Panc1 (cell line): ENCODE measurements around the gene CNNM1. TPM values are rescaled to one million over a fixed set of nuclear protein-coding genes. Genes with fewer than 3 reads are reported as not detected.

Experiments
- ATAC-seq: fragments of 200-7000 bp; cut with Tn5 transposase; 2 replicates; pipeline ENCODE4 v1.9.1; 2020; ENCODE audit warnings: mild to moderate bottlenecking, moderate library complexity
- BruUV-seq: library from RNA; stranded (reverse); fragments of 400-500 nt; replicated peaks from 2 replicates; lab custom pipeline; 2021; lab: Mats Ljungman, UMichigan
- CTCF ChIA-PET: fragments of 300-600 bp; sonication (Branson Sonifier 250); formaldehyde crosslinking; loops from one replicate; lab custom pipeline; 2022; ENCODE audit warnings: antibody characterized with exemption; lab: Charles Lee
- POLR2A ChIA-PET: fragments of 300-600 bp; sonication (Branson Sonifier 250); formaldehyde crosslinking; loops from one replicate; lab custom pipeline; 2022; ENCODE audit warnings: antibody characterized with exemption; lab: Charles Lee
- DNase-seq: peaks from one replicate; pipeline ENCODE4 v3.0.0-alpha.2; 2010; ENCODE audit warnings: low read depth, low spot score
- H3K27ac ChIP-seq: 2 replicates; pipeline ENCODE4 v1.5.1; 2011; ENCODE audit warnings: mild to moderate bottlenecking, low read length, inconsistent platforms
- H3K27me3 ChIP-seq: fragments of 200-500 bp; sonication (Bioruptor generic); 2 replicates; pipeline ENCODE4 v1.6.0; 2014; ENCODE audit warnings: low read length, inconsistent platforms; ENCODE audit not compliant: control insufficient read depth, insufficient read depth
- H3K36me3 ChIP-seq: fragments of 200-500 bp; sonication (Bioruptor generic); 2 replicates; pipeline ENCODE4 v1.5.1; 2014; ENCODE audit warnings: inconsistent platforms, mild to moderate bottlenecking, low read length, moderate library complexity; ENCODE audit not compliant: control insufficient read depth, insufficient read depth
- H3K4me1 ChIP-seq: 2 replicates; pipeline ENCODE4 v1.5.1; 2011; ENCODE audit warnings: inconsistent platforms, mild to moderate bottlenecking, low read length, moderate library complexity; ENCODE audit not compliant: control insufficient read depth, insufficient read depth
- H3K4me3 ChIP-seq, 2 experiments: 2 replicates each; pipeline ENCODE4 v1.5.1; 2011 to 2012; ENCODE audit warnings: low read depth in 2 of 2, low read length in 2 of 2, mild to moderate bottlenecking in 2 of 2, inconsistent platforms in 1 of 2, moderate library complexity in 1 of 2
- H3K9me3 ChIP-seq: fragments of 200-500 bp; sonication (Bioruptor generic); 2 replicates; pipeline ENCODE4 v1.5.1; 2014; ENCODE audit warnings: low read depth, mild to moderate bottlenecking, inconsistent platforms, low read length, moderate library complexity; ENCODE audit not compliant: control insufficient read depth, insufficient read depth
- POLR2AphosphoS5 ChIP-seq: IDR thresholded peaks from 2 replicates; pipeline ENCODE4 v1.6.1; 2012; ENCODE audit warnings: mild to moderate bottlenecking, low read depth, low read length, moderate library complexity
- SIN3A ChIP-seq: IDR thresholded peaks from 2 replicates; pipeline ENCODE4 v1.6.1; 2012; ENCODE audit warnings: low read depth, mild to moderate bottlenecking, low read length, moderate library complexity, borderline replicate concordance; ENCODE audit not compliant: insufficient read depth
- TCF7L2 ChIP-seq: IDR thresholded peaks from 2 replicates; pipeline ENCODE4 v1.6.1; 2011; ENCODE audit warnings: mild to moderate bottlenecking, low read depth, low read length, inconsistent platforms
- in situ Hi-C: cut with HindIII; loops from 2 replicates; pipeline ENCODE4 v1.10.0; 2016; ENCODE audit warnings: low sequenced_read_pairs, low pct_unique_long_range_greater_than_20kb
- intact Hi-C: fragments of 100-400 bp; cut with micrococcal nuclease; formaldehyde crosslinking; loops from one replicate; pipeline ENCODE4 v1.10.0; 2022; ENCODE audit not compliant: unreplicated experiment
- total RNA-seq: library from RNA; stranded (reverse); gene quantifications from one replicate; pipeline ENCODE4 v1.2.1, GENCODE V29; 2021; ENCODE audit not compliant: unreplicated experiment
- TF ChIP-seq, protein P1 (sequence below), 2 experiments: IDR thresholded peaks; 2 replicates each; pipeline ENCODE4 v1.6.1; 2011 to 2012; ENCODE audit warnings: low read depth in 2 of 2, control low read depth in 1 of 2, low read length in 1 of 2, mild to moderate bottlenecking in 1 of 2, moderate library complexity in 1 of 2; ENCODE audit not compliant: insufficient read depth in 1 of 2
- TF ChIP-seq, protein P2 (sequence below): fragments of 450-650 bp; IDR thresholded peaks from 2 replicates; pipeline ENCODE4 v1.5.1; 2017; ENCODE audit warnings: mild to moderate bottlenecking

The CNNM1 gene
- total RNA-seq, 1 experiment from 2014 or later, result 16.6 TPM

DNA sequence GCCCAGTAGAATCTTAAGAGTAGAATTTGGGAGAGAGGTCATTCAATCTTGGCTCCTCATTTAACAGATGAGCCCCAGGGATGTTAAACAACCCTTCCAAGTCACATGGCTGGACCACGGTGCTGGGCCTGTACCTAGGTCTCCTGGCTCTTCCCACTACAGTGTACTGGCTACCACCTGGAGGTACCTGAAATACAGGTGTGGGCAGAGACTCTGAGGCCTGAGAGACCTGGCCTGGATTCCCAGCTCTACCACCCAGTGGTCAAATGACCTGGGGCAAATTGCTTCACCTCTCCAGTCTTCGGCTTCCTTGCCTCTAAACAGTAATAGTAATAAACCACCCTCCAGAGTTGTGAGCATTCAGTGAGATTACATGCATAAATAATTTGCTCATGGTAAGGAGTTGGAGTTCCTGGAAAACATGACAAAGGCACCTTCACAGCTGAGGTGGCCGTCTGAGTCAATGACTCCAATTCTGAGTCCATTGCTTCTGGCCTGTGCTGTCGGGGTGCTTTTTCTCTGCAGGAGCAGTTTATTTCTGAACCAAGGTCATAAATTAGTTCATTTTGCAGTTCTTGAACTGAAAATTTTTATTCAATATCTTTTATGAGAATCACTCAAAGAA, 98.5 kb downstream of the CNNM1 start:
- Histone ChIP-seq H3K4me1 (peaks cover 8% of the 10 kb centered on the region), H3K36me3 (peaks cover 18% of the 10 kb centered on the region; the same call in 1 of the 2 replicates), H3K4me3 (no peak overlapping the region), H3K27ac (no peak overlapping the region), H3K9me3 (no peaks in the 10 kb centered on the region), H3K27me3 (no peaks in the 10 kb centered on the region)
- in situ Hi-C loops (no loop called here), intact Hi-C loops (no loop called here)
- ATAC-seq (no peak), DNase-seq (no peak)
- no peak for TF ChIP-seq TCF7L2
- CTCF ChIA-PET, result no interaction called here
- POLR2A ChIA-PET, result interaction anchor here (0.7 kb wide), 1 partner anchor 16 kb away, joined by 4 read pairs; no protein-coding TSS in a partner anchor
- BruUV-seq, result no TSS peak

DNA sequence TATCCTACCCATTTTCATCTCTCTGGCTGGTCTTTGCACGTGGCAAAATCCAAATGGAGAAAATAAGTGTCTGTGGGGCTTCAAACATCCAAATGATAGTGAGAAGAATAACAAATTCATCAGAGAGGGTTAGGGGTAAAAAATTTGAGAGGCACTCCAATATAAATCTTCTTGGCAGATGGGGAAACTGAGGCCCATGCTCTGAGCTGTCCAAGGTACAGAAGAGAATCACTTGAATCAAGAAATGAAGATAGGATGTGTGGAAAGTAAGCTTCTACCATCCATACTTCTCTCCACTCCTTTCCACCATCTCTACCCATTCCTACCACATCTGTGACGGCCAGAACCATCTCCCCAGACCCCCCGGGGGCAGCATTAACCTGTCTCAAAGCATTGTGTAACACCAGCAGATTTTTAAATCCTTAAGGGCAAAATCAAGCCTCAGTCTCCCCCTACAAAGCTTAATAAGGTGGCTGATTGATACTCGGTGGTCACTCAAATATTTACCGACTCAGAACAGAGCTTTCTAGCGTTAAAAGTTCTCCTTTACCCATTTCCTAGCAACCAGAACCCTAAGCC, 100.5 kb downstream of the CNNM1 start:
- intact Hi-C loops, result loop anchor here (10.0 kb wide), 1 partner anchor 285 kb away; no protein-coding TSS in a partner anchor
- BruUV-seq, result TSS peak; percentile 74

DNA sequence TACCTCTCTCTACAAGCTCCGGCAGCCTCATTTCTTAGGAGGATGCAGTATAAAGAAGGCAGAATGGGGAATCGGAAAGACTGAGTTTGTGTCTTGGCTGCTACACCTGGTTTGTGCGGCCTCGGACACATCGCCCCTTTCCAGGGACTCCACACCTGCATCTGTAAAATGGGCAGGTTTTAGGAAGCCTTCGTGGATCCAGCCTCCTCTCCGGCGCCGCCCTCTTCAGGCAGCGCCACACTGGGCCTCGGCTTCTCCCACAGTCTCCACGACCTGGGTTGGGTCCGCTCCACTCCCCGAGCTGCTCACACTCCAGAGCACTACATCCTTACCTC, 100.9 kb downstream of the CNNM1 start:
- BruUV-seq, result no TSS peak

More for the DNA sequence above, 100.5 kb downstream of the CNNM1 start:
- peak overlapping the region; percentile 86 for H3K27ac ChIP-seq
- H3K9me3 ChIP-seq, result no peaks in the 10 kb centered on the region
- TF ChIP-seq, protein P1, sequence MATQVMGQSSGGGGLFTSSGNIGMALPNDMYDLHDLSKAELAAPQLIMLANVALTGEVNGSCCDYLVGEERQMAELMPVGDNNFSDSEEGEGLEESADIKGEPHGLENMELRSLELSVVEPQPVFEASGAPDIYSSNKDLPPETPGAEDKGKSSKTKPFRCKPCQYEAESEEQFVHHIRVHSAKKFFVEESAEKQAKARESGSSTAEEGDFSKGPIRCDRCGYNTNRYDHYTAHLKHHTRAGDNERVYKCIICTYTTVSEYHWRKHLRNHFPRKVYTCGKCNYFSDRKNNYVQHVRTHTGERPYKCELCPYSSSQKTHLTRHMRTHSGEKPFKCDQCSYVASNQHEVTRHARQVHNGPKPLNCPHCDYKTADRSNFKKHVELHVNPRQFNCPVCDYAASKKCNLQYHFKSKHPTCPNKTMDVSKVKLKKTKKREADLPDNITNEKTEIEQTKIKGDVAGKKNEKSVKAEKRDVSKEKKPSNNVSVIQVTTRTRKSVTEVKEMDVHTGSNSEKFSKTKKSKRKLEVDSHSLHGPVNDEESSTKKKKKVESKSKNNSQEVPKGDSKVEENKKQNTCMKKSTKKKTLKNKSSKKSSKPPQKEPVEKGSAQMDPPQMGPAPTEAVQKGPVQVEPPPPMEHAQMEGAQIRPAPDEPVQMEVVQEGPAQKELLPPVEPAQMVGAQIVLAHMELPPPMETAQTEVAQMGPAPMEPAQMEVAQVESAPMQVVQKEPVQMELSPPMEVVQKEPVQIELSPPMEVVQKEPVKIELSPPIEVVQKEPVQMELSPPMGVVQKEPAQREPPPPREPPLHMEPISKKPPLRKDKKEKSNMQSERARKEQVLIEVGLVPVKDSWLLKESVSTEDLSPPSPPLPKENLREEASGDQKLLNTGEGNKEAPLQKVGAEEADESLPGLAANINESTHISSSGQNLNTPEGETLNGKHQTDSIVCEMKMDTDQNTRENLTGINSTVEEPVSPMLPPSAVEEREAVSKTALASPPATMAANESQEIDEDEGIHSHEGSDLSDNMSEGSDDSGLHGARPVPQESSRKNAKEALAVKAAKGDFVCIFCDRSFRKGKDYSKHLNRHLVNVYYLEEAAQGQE (IDR thresholded peaks at IDR 0.05; ENCODE audit: insufficient read depth in 1 of 2, low read depth in 2 of 2, low read length in 1 of 2), result peak in 1 of 2 experiments; percentile 62; a peak in 2 of 4 replicates
- TF ChIP-seq SIN3A, result no peak
- no peaks in the 10 kb centered on the region for H3K27me3 ChIP-seq
- H3K36me3 ChIP-seq, result peaks cover 13% of the 10 kb centered on the region; the same call in 1 of the 2 replicates
- ATAC-seq (no peak), DNase-seq (no peak)
- CTCF ChIA-PET, result interaction anchor here (0.6 kb wide), 1 partner anchor 30 kb away, joined by 5 read pairs; no protein-coding TSS in a partner anchor
- POLR2A ChIA-PET, result interaction anchor here (0.7 kb wide), 1 partner anchor 1099 kb away, joined by 3 read pairs; no protein-coding TSS in a partner anchor
- peaks cover 13% of the 10 kb centered on the region for H3K4me1 ChIP-seq
- in situ Hi-C loops, result no loop called here
- peak overlapping the region; percentile 90 to 98 for H3K4me3 ChIP-seq

More for the DNA sequence above, 100.9 kb downstream of the CNNM1 start:
- Histone ChIP-seq H3K27me3 (no peaks in the 10 kb centered on the region), H3K36me3 (peaks cover 13% of the 10 kb centered on the region; the same call in 1 of the 2 replicates), H3K9me3 (no peaks in the 10 kb centered on the region), H3K27ac (peak overlapping the region; percentile 86), H3K4me1 (peaks cover 15% of the 10 kb centered on the region), H3K4me3 (peak overlapping the region; percentile 90 to 98)
- ChIA-PET CTCF (no interaction called here), POLR2A (interaction anchor here (0.7 to 1.0 kb wide), 3 partner anchors 87 to 1099 kb away, joined by 3 to 6 read pairs (median 5); no protein-coding TSS in a partner anchor)
- intact Hi-C loops (loop anchor here (10.0 kb wide), 1 partner anchor 285 kb away; no protein-coding TSS in a partner anchor), in situ Hi-C loops (no loop called here)
- DNase-seq (no peak), ATAC-seq (peak; percentile 17)
- TF ChIP-seq, protein P1 (IDR thresholded peaks at IDR 0.05; ENCODE audit: insufficient read depth in 1 of 2, low read depth in 2 of 2, low read length in 1 of 2), result no peak
- TF ChIP-seq SIN3A, result no peak
- TF ChIP-seq TCF7L2, result no peak
- no peak for TF ChIP-seq POLR2AphosphoS5
- TF ChIP-seq, protein P2, sequence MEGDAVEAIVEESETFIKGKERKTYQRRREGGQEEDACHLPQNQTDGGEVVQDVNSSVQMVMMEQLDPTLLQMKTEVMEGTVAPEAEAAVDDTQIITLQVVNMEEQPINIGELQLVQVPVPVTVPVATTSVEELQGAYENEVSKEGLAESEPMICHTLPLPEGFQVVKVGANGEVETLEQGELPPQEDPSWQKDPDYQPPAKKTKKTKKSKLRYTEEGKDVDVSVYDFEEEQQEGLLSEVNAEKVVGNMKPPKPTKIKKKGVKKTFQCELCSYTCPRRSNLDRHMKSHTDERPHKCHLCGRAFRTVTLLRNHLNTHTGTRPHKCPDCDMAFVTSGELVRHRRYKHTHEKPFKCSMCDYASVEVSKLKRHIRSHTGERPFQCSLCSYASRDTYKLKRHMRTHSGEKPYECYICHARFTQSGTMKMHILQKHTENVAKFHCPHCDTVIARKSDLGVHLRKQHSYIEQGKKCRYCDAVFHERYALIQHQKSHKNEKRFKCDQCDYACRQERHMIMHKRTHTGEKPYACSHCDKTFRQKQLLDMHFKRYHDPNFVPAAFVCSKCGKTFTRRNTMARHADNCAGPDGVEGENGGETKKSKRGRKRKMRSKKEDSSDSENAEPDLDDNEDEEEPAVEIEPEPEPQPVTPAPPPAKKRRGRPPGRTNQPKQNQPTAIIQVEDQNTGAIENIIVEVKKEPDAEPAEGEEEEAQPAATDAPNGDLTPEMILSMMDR, result no peak
